ENCODE measurements around the gene KBTBD6. TPM values are rescaled to one million over a fixed set of nuclear protein-coding genes. Genes with fewer than 3 reads are reported as not detected.
A peak's percentile ranks its signal among the peaks of the same experiment; 100 is the strongest.

KBTBD6 gene
- total and polyA plus RNA-seq, 11 donors = 3.3 to 11.9 (median 6.7) TPM

DNA sequence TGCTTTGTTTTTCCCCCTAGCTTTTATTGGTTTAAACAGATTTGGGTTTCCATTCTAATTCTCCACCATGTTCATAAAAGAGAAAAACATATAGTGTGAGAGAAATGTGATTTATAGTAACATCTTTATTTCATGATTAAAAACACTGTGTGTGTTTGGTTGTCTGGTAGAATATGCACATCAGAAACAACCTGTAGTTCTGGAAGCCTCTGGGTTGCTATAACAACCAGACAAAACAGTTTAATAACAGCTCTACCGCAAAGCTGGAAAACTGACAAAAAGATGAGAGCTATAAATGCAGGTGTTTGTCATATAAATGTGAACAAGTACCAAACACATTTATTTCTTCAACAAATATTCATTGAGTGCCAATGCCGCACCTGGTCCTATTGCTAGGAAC, 9.8 kb downstream of the KBTBD6 start:
- H3K4me3 ChIP-seq = no peak overlapping the region
- H3K36me3 ChIP-seq = peaks cover 0 to 2% (median 0%) of the 10 kb centered on the region in 9 donors
- no peaks in the 10 kb centered on the region for H3K9me3 ChIP-seq
- DNase-seq (no peak), ATAC-seq (no peak)
- no peak for TF ChIP-seq POLR2A (IDR thresholded peaks at IDR 0.05)
- TF ChIP-seq CTCF (IDR thresholded peaks at IDR 0.05) = no peak
- no peak overlapping the region for H3K27ac ChIP-seq
- intact Hi-C loops (cut with DNase I) = no loop called here
- peaks cover 0 to 8% (median 0%) of the 10 kb centered on the region in 12 donors for H3K4me1 ChIP-seq
- no peaks in the 10 kb centered on the region for H3K27me3 ChIP-seq
- WGBS, 4 donors = 65 to 78% (median 72%) methylated on average over 2 of the region's 2 CpGs

- no peak for DNase-seq
- intact Hi-C loops (cut with DNase I) = no loop called here
These were observed 14.7 kb downstream of the KBTBD6 start for GRCh38 chr13:41117869-41118268.

GRCh38 chr13:41111454-41111853, 21.1 kb downstream of the KBTBD6 start:
- no peak overlapping the region for H3K4me3 ChIP-seq
- no peak overlapping the region for H3K27ac ChIP-seq
- no peak for ATAC-seq
- no peaks in the 10 kb centered on the region for H3K27me3 ChIP-seq
- no peaks in the 10 kb centered on the region for H3K4me1 ChIP-seq
- intact Hi-C loops (cut with DNase I) = no loop called here
- 88 to 94% (median 88%) methylated on average over 7 of the region's 7 CpGs for WGBS, 4 donors
- no peak for TF ChIP-seq POLR2A (IDR thresholded peaks at IDR 0.05)
- TF ChIP-seq CTCF (IDR thresholded peaks at IDR 0.05) = no peak
- no peaks in the 10 kb centered on the region for H3K36me3 ChIP-seq
- peaks cover 0 to 6% (median 0%) of the 10 kb centered on the region in 12 donors for H3K9me3 ChIP-seq
- no peak for DNase-seq

More at GRCh38 chr13:41117869-41118268, 14.7 kb downstream of the KBTBD6 start:
- no peak for TF ChIP-seq POLR2A (IDR thresholded peaks at IDR 0.05)
- H3K36me3 ChIP-seq = no peaks in the 10 kb centered on the region
- no peaks in the 10 kb centered on the region for H3K27me3 ChIP-seq
- no peaks in the 10 kb centered on the region for H3K4me1 ChIP-seq
- WGBS, 4 donors = 84 to 93% (median 90%) methylated on average over 4 of the region's 4 CpGs
- H3K4me3 ChIP-seq = no peak overlapping the region
- no peak for ATAC-seq
- no peaks in the 10 kb centered on the region for H3K9me3 ChIP-seq
- peak overlapping the region in 1 of 12 donors; percentile 1 for H3K27ac ChIP-seq

GRCh38 chr13:41107584-41108014, 25.0 kb downstream of the KBTBD6 start:
- DNase-seq (no peak), ATAC-seq (no peak)

More at GRCh38 chr13:41107584-41108014, 25.0 kb downstream of the KBTBD6 start:
- H3K4me1 ChIP-seq = no peaks in the 10 kb centered on the region
- H3K9me3 ChIP-seq = peaks cover 0 to 6% (median 0%) of the 10 kb centered on the region in 12 donors
- intact Hi-C loops (cut with DNase I) = no loop called here
- no peak overlapping the region for H3K4me3 ChIP-seq
- H3K36me3 ChIP-seq = no peaks in the 10 kb centered on the region
- TF ChIP-seq CTCF (IDR thresholded peaks at IDR 0.05) = no peak
- TF ChIP-seq POLR2A (IDR thresholded peaks at IDR 0.05) = no peak
- no peak overlapping the region for H3K27ac ChIP-seq
- no peaks in the 10 kb centered on the region for H3K27me3 ChIP-seq
- WGBS, 4 donors = 84 to 90% (median 88%) methylated on average over 7 of the region's 7 CpGs
